PFSK-1 (cell line): ENCODE results near the gene SMIM21. TPM values are rescaled to one million over a fixed set of nuclear protein-coding genes. Genes with fewer than 3 reads are reported as not detected.

Experiments used
- FOXP2 ChIP-seq: optimal IDR thresholded peaks from 2 replicates; pipeline ENCODE3; 2011; ENCODE audit warnings: borderline replicate concordance, control low read depth, inconsistent platforms; ENCODE audit not compliant: insufficient read depth; ENCODE audit errors: extremely low read length, extremely low read depth
- POLR2AphosphoS5 ChIP-seq: IDR thresholded peaks from 2 replicates; pipeline ENCODE4 v1.6.1; 2012; ENCODE audit warnings: low read depth, mild to moderate bottlenecking, control low read depth, low read length, moderate library complexity
- SIN3A ChIP-seq: IDR thresholded peaks from 2 replicates; pipeline ENCODE4 v1.6.1; 2012; ENCODE audit warnings: mild to moderate bottlenecking, low read length, moderate library complexity, borderline replicate concordance; ENCODE audit not compliant: insufficient read depth
- TAF1 ChIP-seq: IDR thresholded peaks from 2 replicates; pipeline ENCODE4 v1.6.1; 2012; ENCODE audit warnings: low read length, control low read depth, borderline replicate concordance; ENCODE audit not compliant: insufficient read depth
- polyA plus RNA-seq: library from polyadenylated mRNA; unstranded; fragments of >200 nt; gene quantifications from one replicate; pipeline ENCODE4 v1.2.1, GENCODE V29; 2012; ENCODE audit warnings: low read depth, missing spikeins; ENCODE audit not compliant: insufficient read length
- TF ChIP-seq, protein P1 (sequence below), 2 experiments: IDR thresholded peaks; 2 replicates each; pipeline versions ENCODE4 v1.6.1 to v1.8.0; 2011 to 2012; ENCODE audit warnings: low read depth in 2 of 2, low read length in 2 of 2, control low read depth in 1 of 2, inconsistent platforms in 1 of 2, mild to moderate bottlenecking in 1 of 2, moderate library complexity in 1 of 2; ENCODE audit not compliant: insufficient read depth in 1 of 2

Gene SMIM21
- not detected for polyA plus RNA-seq

- TF ChIP-seq, protein P1, sequence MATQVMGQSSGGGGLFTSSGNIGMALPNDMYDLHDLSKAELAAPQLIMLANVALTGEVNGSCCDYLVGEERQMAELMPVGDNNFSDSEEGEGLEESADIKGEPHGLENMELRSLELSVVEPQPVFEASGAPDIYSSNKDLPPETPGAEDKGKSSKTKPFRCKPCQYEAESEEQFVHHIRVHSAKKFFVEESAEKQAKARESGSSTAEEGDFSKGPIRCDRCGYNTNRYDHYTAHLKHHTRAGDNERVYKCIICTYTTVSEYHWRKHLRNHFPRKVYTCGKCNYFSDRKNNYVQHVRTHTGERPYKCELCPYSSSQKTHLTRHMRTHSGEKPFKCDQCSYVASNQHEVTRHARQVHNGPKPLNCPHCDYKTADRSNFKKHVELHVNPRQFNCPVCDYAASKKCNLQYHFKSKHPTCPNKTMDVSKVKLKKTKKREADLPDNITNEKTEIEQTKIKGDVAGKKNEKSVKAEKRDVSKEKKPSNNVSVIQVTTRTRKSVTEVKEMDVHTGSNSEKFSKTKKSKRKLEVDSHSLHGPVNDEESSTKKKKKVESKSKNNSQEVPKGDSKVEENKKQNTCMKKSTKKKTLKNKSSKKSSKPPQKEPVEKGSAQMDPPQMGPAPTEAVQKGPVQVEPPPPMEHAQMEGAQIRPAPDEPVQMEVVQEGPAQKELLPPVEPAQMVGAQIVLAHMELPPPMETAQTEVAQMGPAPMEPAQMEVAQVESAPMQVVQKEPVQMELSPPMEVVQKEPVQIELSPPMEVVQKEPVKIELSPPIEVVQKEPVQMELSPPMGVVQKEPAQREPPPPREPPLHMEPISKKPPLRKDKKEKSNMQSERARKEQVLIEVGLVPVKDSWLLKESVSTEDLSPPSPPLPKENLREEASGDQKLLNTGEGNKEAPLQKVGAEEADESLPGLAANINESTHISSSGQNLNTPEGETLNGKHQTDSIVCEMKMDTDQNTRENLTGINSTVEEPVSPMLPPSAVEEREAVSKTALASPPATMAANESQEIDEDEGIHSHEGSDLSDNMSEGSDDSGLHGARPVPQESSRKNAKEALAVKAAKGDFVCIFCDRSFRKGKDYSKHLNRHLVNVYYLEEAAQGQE (IDR thresholded peaks at IDR 0.05; ENCODE audit: insufficient read depth in 1 of 2, low read depth in 2 of 2, low read length in 2 of 2): no peak
- TF ChIP-seq TAF1 (no peak), SIN3A (no peak), FOXP2 (no peak), POLR2AphosphoS5 (no peak)
Observed at GRCh38 chr18:75427603-75428002, at the start of gene SMIM21. SMIM21 (minus strand) TSS chr18:75427703; CDS start chr18:75427563, 140 bp downstream.

DNA sequence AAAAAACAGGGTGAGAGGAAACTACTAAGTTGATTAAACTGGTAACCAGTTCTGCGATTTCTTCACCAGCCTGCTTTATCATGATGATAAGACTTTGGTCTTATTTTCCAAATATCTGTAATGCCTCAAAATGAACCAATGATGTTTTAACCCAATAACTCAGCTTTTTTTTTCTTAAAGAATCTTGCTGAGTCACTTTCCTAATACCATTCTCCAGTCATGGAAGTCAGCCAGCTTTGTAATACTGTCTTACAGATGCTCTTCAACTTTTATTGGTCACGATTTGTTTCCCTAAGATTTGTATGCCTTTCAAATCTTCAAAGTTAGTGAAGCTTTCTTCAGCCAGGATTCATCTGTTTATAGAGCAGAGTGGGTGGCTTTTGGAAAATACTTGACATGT lies 47.7 kb upstream of the SMIM21 start:
- TF ChIP-seq POLR2AphosphoS5: no peak
- TF ChIP-seq, protein P1 (IDR thresholded peaks at IDR 0.05; ENCODE audit: insufficient read depth in 1 of 2, low read depth in 2 of 2, low read length in 2 of 2): no peak
- TF ChIP-seq TAF1: no peak
- no peak for TF ChIP-seq FOXP2
- no peak for TF ChIP-seq SIN3A

GRCh38 chr18:75474332-75474731 lies 46.8 kb upstream of the SMIM21 start:
- no peak for TF ChIP-seq FOXP2
- TF ChIP-seq SIN3A: no peak
- TF ChIP-seq, protein P1 (IDR thresholded peaks at IDR 0.05; ENCODE audit: insufficient read depth in 1 of 2, low read depth in 2 of 2, low read length in 2 of 2): no peak
- no peak for TF ChIP-seq TAF1
- no peak for TF ChIP-seq POLR2AphosphoS5

DNA sequence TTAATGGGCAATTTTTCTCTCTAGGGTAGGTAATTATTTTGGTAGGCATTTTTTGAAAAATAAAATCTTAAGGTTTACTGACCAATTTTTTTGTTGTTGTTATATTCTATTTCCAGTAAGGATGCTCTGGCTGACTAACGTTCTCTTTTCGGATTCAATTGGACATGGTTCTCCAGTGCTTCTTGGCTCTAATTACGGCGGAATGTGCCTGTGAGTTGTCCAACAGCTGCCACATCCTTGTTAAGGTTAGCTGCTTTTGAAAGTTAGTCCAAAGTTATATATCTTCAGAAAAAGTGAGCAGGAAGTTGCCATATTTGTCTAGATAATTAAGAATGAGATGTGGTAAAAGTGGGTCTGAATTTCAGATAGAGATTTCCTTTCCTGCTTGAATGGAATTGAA lies 45.8 kb upstream of the SMIM21 start:
- TF ChIP-seq TAF1: no peak
- no peak for TF ChIP-seq SIN3A
- TF ChIP-seq FOXP2: no peak
- TF ChIP-seq POLR2AphosphoS5: no peak
- TF ChIP-seq, protein P1 (IDR thresholded peaks at IDR 0.05; ENCODE audit: insufficient read depth in 1 of 2, low read depth in 2 of 2, low read length in 2 of 2): no peak

GRCh38 chr18:75472906-75473305 lies 45.4 kb upstream of the SMIM21 start:
- TF ChIP-seq TAF1 (no peak), FOXP2 (no peak), POLR2AphosphoS5 (no peak), SIN3A (no peak)
- TF ChIP-seq, protein P1 (IDR thresholded peaks at IDR 0.05; ENCODE audit: insufficient read depth in 1 of 2, low read depth in 2 of 2, low read length in 2 of 2): no peak
